NCI-H187 (cell line): ENCODE measurements around the gene DPP7.
"Not testable (repeated sequence)": the region's sequence is repeated elsewhere in the genome, so short reads cannot be mapped to it uniquely, and the experiment has no call there.

Experiments
- DNase-seq, 2 experiments: peaks; one replicate each; lab custom pipeline; 2025; lab: John Stamatoyannopoulos, UW

DPP7 gene

GRCh38 chr9:137147793-137148160, 33.2 kb upstream of the DPP7 start:
- DNase-seq = no peak

GRCh38 chr9:137147091-137147792, 32.7 kb upstream of the DPP7 start:
- no peak for DNase-seq

GRCh38 chr9:137146527-137146918, 32.0 kb upstream of the DPP7 start:
- no peak for DNase-seq

- no peak for DNase-seq
Observed at GRCh38 chr9:137145731-137146526, 31.4 kb upstream of the DPP7 start.

GRCh38 chr9:137143459-137143858, 28.9 kb upstream of the DPP7 start:
- DNase-seq = no peak

- DNase-seq = no peak
Observed at GRCh38 chr9:137141976-137142936, 27.7 kb upstream of the DPP7 start.

- DNase-seq = no peak
Observed at GRCh38 chr9:137141050-137141810, 26.7 kb upstream of the DPP7 start.

GRCh38 chr9:137140151-137141012, 25.8 kb upstream of the DPP7 start:
- no peak for DNase-seq

GRCh38 chr9:137139468-137140150, 25.1 kb upstream of the DPP7 start:
- DNase-seq = no peak

- DNase-seq = no peak
Observed at GRCh38 chr9:137138722-137139467, 24.4 kb upstream of the DPP7 start, which contains the start of gene GRIN1. Gene GRIN1, plus strand, starts transcription at chr9:137139154. Its CDS starts 333 bp downstream, at chr9:137139487.

GRCh38 chr9:137138058-137138721, 23.7 kb upstream of the DPP7 start:
- no peak for DNase-seq

- no peak for DNase-seq
Observed at GRCh38 chr9:137136881-137137607, 22.5 kb upstream of the DPP7 start.

- DNase-seq = no peak
Observed at GRCh38 chr9:137136261-137136880, 21.8 kb upstream of the DPP7 start.

- not testable (repeated sequence) for DNase-seq
Observed at GRCh38 chr9:137135154-137135553, 20.6 kb upstream of the DPP7 start.

GRCh38 chr9:137134191-137134590, 19.7 kb upstream of the DPP7 start:
- DNase-seq = no peak

GRCh38 chr9:137130176-137130755, 15.7 kb upstream of the DPP7 start:
- no peak for DNase-seq
